BE2C (cell line): ENCODE measurements around the gene LSAMP.

ENCODE experiments used
- DNase-seq: peaks from one replicate; pipeline ENCODE4 v3.0.0-alpha.2; 2020
- H3K27me3 ChIP-seq: fragments of 250-450 bp; sonication (Bioruptor Pico); 2 replicates; pipeline ENCODE4 v1.5.1; 2020; ENCODE audit warnings: mild to moderate bottlenecking
- H3K36me3 ChIP-seq: fragments of 250-450 bp; sonication (Bioruptor Pico); 2 replicates; pipeline ENCODE4 v1.5.1; 2020; ENCODE audit warnings: mild to moderate bottlenecking
- H3K4me1 ChIP-seq: fragments of 250-450 bp; sonication (Bioruptor Pico); 2 replicates; pipeline ENCODE4 v1.5.1; 2020
- H3K4me3 ChIP-seq: 2 replicates; pipeline ENCODE4 v1.5.1; 2011; ENCODE audit warnings: low read depth, low read length
- H3K9me3 ChIP-seq: fragments of 250-450 bp; sonication (Bioruptor Pico); 2 replicates; pipeline ENCODE4 v1.5.1; 2020
- TF ChIP-seq, protein P1 (sequence below): IDR thresholded peaks from 2 replicates; pipeline ENCODE4 v1.5.1; 2012; ENCODE audit warnings: mild to moderate bottlenecking, low read depth, low read length

Gene LSAMP

DNA sequence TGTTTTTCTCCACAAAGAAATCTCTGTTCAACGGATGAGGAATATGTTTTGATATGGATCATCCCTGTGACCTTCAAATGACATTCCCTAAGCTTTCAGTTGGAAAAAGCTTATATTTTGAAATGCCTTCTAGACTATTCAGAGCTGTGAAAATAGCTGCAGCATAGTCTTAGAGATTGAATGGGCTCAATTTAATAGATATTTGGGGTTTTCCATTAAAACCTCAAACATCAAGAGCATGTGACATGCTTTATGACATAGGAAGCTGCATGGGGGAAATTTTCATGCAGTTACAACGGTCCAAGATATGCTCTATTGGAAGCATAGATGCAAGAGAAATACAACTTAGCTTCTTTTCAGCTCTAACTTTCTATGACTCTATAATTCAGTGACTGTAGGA lies 102.8 kb downstream of the LSAMP start:
- no peak overlapping the region for H3K4me3 ChIP-seq
- H3K27me3 ChIP-seq, result no peaks in the 10 kb centered on the region
- TF ChIP-seq, protein P1, sequence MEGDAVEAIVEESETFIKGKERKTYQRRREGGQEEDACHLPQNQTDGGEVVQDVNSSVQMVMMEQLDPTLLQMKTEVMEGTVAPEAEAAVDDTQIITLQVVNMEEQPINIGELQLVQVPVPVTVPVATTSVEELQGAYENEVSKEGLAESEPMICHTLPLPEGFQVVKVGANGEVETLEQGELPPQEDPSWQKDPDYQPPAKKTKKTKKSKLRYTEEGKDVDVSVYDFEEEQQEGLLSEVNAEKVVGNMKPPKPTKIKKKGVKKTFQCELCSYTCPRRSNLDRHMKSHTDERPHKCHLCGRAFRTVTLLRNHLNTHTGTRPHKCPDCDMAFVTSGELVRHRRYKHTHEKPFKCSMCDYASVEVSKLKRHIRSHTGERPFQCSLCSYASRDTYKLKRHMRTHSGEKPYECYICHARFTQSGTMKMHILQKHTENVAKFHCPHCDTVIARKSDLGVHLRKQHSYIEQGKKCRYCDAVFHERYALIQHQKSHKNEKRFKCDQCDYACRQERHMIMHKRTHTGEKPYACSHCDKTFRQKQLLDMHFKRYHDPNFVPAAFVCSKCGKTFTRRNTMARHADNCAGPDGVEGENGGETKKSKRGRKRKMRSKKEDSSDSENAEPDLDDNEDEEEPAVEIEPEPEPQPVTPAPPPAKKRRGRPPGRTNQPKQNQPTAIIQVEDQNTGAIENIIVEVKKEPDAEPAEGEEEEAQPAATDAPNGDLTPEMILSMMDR, result no peak
- peaks cover 4% of the 10 kb centered on the region; the same call in 1 of the 2 replicates for H3K4me1 ChIP-seq
- no peak for DNase-seq
- H3K36me3 ChIP-seq, result no peaks in the 10 kb centered on the region
- no peaks in the 10 kb centered on the region for H3K9me3 ChIP-seq

DNA sequence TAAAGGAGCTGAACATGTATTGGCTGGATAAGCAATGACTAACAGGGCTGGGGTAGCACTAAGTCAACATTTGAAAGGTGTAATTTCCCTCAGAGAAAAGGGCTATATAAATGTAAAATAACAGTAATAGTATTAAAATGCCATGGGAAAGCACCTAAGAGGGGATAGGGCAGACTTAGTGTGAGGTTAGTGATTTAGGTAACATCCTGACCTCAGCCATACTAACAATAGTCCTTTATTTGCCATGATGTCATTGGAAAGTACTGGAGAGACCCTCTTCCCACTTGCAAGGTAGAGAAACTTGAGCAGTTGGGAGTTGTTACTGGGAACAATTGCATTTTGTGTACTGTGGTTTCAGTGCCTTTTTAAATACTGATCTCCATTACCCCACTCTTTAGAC lies 103.4 kb downstream of the LSAMP start:
- Histone ChIP-seq H3K4me3 (no peak overlapping the region), H3K27me3 (no peaks in the 10 kb centered on the region), H3K9me3 (no peaks in the 10 kb centered on the region), H3K4me1 (peaks cover 4% of the 10 kb centered on the region; the same call in 1 of the 2 replicates), H3K36me3 (no peaks in the 10 kb centered on the region)
- TF ChIP-seq, protein P1, result no peak
- DNase-seq, result no peak

DNA sequence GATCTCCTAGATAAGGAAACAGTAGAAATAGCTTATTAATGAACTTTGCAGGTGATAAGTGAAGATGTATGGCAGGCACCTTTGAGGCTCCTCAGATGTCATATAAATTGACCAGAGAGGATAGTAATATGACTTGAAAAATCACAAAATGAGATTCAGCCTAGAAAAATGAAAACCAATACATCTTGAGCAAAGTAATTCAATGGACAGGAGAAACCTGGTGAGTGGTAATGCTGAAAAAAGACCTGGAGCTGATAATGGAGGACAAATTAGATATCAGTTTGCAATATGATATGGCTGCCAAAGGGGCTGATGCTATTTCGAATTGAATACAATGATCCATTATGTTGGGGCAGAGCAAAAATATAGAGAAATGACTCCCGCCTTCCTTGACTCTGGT lies 103.9 kb downstream of the LSAMP start:
- peaks cover 4% of the 10 kb centered on the region; the same call in 1 of the 2 replicates for H3K4me1 ChIP-seq
- TF ChIP-seq, protein P1, result no peak
- no peak for DNase-seq
- H3K4me3 ChIP-seq, result no peak overlapping the region
- H3K27me3 ChIP-seq, result no peaks in the 10 kb centered on the region
- H3K9me3 ChIP-seq, result no peaks in the 10 kb centered on the region
- no peaks in the 10 kb centered on the region for H3K36me3 ChIP-seq

DNA sequence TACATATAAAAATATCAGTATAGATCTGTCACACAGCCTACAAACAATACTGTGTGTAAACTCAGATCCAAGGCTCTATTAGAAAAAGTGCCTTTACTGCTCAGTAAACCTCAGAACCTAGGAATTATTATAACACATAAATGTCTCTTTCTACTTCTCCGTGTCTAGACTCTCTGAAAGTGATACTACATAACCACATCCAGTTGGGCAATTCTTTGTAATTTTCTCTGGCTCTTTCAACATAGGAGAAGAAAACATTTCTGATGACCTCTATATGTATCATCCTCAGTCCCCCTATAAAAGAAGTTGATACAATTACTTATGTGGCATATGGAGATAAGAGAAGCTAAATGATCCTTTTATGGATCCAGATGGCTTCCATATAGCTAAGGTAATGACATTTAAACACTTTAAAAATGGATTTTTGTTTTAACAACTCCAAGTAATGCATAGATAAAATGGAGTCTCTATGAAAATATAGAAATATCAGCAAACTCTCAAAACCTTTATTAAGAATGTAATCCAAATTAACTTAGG lies 104.5 kb downstream of the LSAMP start:
- no peak overlapping the region for H3K4me3 ChIP-seq
- H3K27me3 ChIP-seq, result no peaks in the 10 kb centered on the region
- H3K36me3 ChIP-seq, result no peaks in the 10 kb centered on the region
- TF ChIP-seq, protein P1, result no peak
- H3K4me1 ChIP-seq, result peaks cover 4% of the 10 kb centered on the region; the same call in 1 of the 2 replicates
- DNase-seq, result no peak
- no peaks in the 10 kb centered on the region for H3K9me3 ChIP-seq

DNA sequence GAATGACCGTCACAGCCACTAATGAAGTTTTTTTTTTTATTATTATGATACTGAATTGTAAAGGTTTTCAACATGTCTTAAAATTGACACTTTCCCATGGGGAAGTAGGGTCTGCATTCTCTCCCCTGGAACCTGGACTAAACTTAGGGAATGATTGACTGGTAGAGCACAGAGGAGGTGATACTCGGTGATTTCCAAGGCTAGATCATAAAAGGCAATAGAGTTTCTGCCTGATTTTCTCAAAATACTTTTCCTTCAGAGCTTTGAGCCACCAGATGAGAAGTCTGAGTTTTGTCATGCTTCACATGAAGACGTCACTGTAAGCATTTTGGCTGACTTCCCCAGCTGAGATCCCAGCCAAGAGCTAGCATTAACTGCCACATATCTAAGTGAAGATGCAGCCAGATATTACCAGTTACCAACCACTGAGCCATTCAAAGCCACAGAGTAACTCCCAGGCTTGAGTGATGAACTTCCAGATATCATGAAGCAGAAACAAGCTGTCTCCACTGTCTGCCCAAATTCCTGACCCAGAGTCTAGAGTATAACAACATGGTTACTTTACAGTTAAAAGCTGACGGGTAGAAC lies 105.8 kb downstream of the LSAMP start:
- H3K36me3 ChIP-seq, result no peaks in the 10 kb centered on the region
- H3K4me3 ChIP-seq, result no peak overlapping the region
- H3K27me3 ChIP-seq, result no peaks in the 10 kb centered on the region
- TF ChIP-seq, protein P1, result no peak
- peak; percentile 15 for DNase-seq
- no peaks in the 10 kb centered on the region for H3K9me3 ChIP-seq
- peaks cover 4% of the 10 kb centered on the region; the same call in 1 of the 2 replicates for H3K4me1 ChIP-seq

DNA sequence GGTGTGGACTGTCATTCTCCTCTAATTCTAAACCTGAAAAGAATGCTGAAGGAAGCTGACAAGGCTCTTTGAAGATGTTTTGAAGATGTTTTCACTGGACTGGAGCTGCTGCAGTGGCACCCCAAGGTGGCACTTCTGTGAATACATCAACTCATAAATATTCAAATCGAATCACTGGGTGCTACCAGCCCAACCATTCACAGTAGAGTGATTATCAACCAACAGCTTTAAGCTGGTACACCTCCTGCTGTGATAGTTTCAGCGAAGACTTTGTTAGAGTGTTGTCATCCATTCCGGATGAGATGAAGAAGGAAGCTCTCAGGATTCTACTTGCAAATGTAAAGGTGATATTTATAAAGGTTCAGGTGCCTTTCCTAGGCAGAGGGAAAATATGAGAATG lies 106.6 kb downstream of the LSAMP start:
- TF ChIP-seq, protein P1, result no peak
- no peak for DNase-seq

More for the DNA sequence above, 106.6 kb downstream of the LSAMP start:
- Histone ChIP-seq H3K27me3 (no peaks in the 10 kb centered on the region), H3K36me3 (no peaks in the 10 kb centered on the region), H3K4me1 (peaks cover 4% of the 10 kb centered on the region; the same call in 1 of the 2 replicates), H3K4me3 (no peak overlapping the region), H3K9me3 (no peaks in the 10 kb centered on the region)
